CD8-positive, alpha-beta memory T cell (primary cell): Measurements from ENCODE around the gene ITIH5. TPM values are rescaled to one million over a fixed set of nuclear protein-coding genes. Genes with fewer than 3 reads are reported as not detected.

Experiments used
- CTCF ChIA-PET: fragments of 350-600 bp; sonication (Branson Sonifier 250); formaldehyde crosslinking; loops from one replicate; lab custom pipeline; 2021; ENCODE audit warnings: antibody characterized with exemption; lab: Charles Lee
- POLR2A ChIA-PET: fragments of 350-600 bp; sonication (Branson Sonifier 250); formaldehyde crosslinking; loops from one replicate; lab custom pipeline; 2021; ENCODE audit warnings: antibody characterized with exemption; lab: Charles Lee
- DNase-seq, 5 donors: peaks; one replicate each; pipeline versions ENCODE4 v3.0.0 to v3.0.0-alpha.2; 2020 to 2022; ENCODE audit warnings: mixed read lengths in 1 of 5
- H3K27ac ChIP-seq: one replicate; pipeline ENCODE4 v1.7.0; 2013; ENCODE audit warnings: low read depth, mild to moderate bottlenecking, low read length, moderate library complexity
- H3K27me3 ChIP-seq: 2 replicates; pipeline ENCODE4 v1.7.0; 2013; ENCODE audit warnings: low read length, mild to moderate bottlenecking; ENCODE audit not compliant: insufficient read depth, poor library complexity, severe bottlenecking
- H3K36me3 ChIP-seq: 2 replicates; pipeline ENCODE4 v1.7.0; 2013; ENCODE audit warnings: mild to moderate bottlenecking, low read length, moderate library complexity; ENCODE audit not compliant: insufficient read depth
- H3K4me1 ChIP-seq: 2 replicates; pipeline ENCODE4 v1.7.0; 2013; ENCODE audit warnings: mild to moderate bottlenecking, low read length, moderate library complexity; ENCODE audit not compliant: insufficient read depth
- H3K4me3 ChIP-seq: 2 replicates; pipeline ENCODE4 v1.7.0; 2013; ENCODE audit warnings: mild to moderate bottlenecking, low read length
- H3K9me3 ChIP-seq: 2 replicates; pipeline ENCODE4 v1.7.0; 2013; ENCODE audit warnings: mild to moderate bottlenecking, low read length
- H3K27ac Mint-ChIP-seq, 8 donors: one replicate each; pipeline ENCODE4 v1.8.0; 2020 to 2021; ENCODE audit warnings: mixed read lengths in 8 of 8, mild to moderate bottlenecking in 6 of 8, inconsistent platforms in 3 of 8, moderate library complexity in 3 of 8
- H3K27me3 Mint-ChIP-seq, 2 donors: one replicate each; pipeline ENCODE4 v1.8.0; 2020 to 2021; ENCODE audit warnings: mixed read lengths in 2 of 2, mild to moderate bottlenecking in 1 of 2, moderate library complexity in 1 of 2
- H3K36me3 Mint-ChIP-seq, 3 donors: one replicate each; pipeline ENCODE4 v1.8.0; 2020 to 2021; ENCODE audit warnings: mixed read lengths in 3 of 3, inconsistent platforms in 1 of 3, mild to moderate bottlenecking in 1 of 3
- H3K4me1 Mint-ChIP-seq, 3 donors: one replicate each; pipeline ENCODE4 v1.8.0; 2020 to 2021; ENCODE audit warnings: mixed read lengths in 3 of 3, inconsistent platforms in 1 of 3, mild to moderate bottlenecking in 1 of 3
- H3K4me3 Mint-ChIP-seq, 7 donors: one replicate each; pipeline ENCODE4 v1.8.0; 2020 to 2021; ENCODE audit warnings: mixed read lengths in 7 of 7, mild to moderate bottlenecking in 6 of 7, moderate library complexity in 4 of 7, inconsistent platforms in 2 of 7
- H3K9me3 Mint-ChIP-seq, 5 donors: one replicate each; pipeline ENCODE4 v1.8.0; 2020 to 2022; ENCODE audit warnings: mixed read lengths in 5 of 5, mild to moderate bottlenecking in 3 of 5, moderate library complexity in 2 of 5, inconsistent platforms in 1 of 5
- polyA plus RNA-seq: library from polyadenylated mRNA; unstranded; fragments of 300-500 nt; fragmentation: Illumina TruSeq; gene quantifications from one replicate; pipeline ENCODE4 v1.2.3, GENCODE V29; 2021
- total RNA-seq, 2 experiments: library from RNA; stranded (reverse); gene quantifications; one replicate each; pipeline ENCODE4 v1.2.3, GENCODE V29; 2021

The ITIH5 gene
- total and polyA plus RNA-seq, 3 experiments from 2014 or later: not detected

DNA sequence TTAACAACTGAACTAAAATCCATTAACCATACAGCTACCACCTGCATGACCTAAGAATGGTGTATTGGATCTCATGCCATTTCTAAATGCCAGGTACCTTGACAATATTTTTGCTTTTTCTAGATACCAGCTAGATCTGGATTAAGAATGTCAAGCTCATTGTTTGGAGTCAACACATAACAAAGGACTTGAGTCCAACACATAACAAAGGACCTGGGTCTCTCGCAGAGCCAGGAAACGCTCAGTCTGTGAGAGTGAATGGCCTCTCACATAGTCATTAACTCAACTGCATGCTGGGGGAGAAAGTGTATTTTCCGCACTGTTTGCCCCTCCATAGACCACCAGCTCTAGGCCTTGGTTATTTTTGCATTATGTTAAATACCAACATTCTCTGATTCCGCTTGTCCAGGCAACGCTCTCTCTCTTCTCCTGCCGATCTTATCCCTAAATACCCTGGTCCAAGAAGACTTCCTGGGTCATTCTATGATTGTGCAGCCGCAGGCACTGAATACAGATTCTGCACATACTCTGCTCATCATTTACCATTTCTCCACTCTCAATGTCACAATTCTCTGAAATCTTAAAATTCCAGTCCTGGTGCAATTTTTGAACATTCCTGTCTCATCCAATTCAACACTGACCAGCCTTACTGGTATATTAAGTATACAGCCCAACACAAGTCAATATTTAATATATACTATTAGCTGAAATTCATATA is 31.2 kb downstream of the ITIH5 start:
- peaks cover 15 to 50% of the 10 kb centered on the region in 2 donors for H3K27me3 Mint-ChIP-seq

DNA sequence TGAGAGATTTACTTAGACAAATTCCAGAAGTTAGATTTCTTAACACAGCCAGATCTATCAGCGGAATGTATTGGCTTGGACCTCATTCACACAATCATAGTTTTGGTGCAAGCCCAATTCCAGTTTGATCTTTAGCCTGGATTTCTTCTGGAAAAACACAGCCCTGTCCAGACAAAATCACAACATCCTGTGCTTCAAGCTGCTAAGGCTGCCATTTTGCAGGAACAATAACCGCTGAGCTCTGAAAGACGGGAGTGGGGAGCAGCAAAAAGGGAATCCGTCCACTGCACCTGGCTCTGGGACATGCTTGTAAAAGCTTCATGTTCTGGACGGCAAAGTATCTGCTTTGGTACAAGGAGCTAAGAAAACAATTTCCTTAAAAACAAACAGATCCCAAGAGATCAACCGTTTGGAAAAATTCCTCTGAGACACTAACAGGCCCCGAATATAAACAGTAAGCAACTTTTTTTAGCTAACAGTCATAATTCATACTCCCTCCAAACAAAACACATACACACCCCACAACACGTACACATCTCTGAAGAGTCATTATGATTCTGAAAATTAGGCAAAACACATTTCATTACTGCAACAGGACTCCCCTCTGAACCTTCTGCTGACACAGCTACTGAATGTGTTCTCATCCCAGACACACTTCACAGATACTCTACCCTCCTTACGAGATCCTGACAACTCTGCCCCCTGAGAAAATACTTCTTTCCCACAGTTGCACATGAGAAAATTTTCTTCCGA is 32.4 kb downstream of the ITIH5 start:
- H3K36me3 Mint-ChIP-seq: peaks cover 0 to 6% (median 1%) of the 10 kb centered on the region in 3 donors
- no peaks in the 10 kb centered on the region for H3K4me1 Mint-ChIP-seq
- no peak overlapping the region for H3K4me3 Mint-ChIP-seq
- CTCF ChIA-PET: no interaction called here
- no peak overlapping the region for H3K27ac Mint-ChIP-seq
- no peak overlapping the region for H3K27ac ChIP-seq
- H3K4me3 ChIP-seq: no peak overlapping the region
- H3K4me1 ChIP-seq: no peaks in the 10 kb centered on the region
- no peaks in the 10 kb centered on the region for H3K27me3 ChIP-seq
- H3K27me3 Mint-ChIP-seq: peaks cover 12 to 44% of the 10 kb centered on the region in 2 donors
- no peaks in the 10 kb centered on the region for H3K36me3 ChIP-seq
- POLR2A ChIA-PET: no interaction called here
- DNase-seq: no peak
- H3K9me3 Mint-ChIP-seq: peaks cover 3 to 15% (median 3%) of the 10 kb centered on the region in 5 donors
- no peaks in the 10 kb centered on the region for H3K9me3 ChIP-seq

More for the DNA sequence above, 31.2 kb downstream of the ITIH5 start:
- Mint-ChIP-seq H3K9me3 (peaks cover 3 to 15% (median 3%) of the 10 kb centered on the region in 5 donors), H3K4me3 (no peak overlapping the region), H3K36me3 (peaks cover 0 to 11% (median 1%) of the 10 kb centered on the region in 3 donors), H3K4me1 (no peaks in the 10 kb centered on the region), H3K27ac (no peak overlapping the region)
- DNase-seq: no peak
- H3K4me1 ChIP-seq: no peaks in the 10 kb centered on the region
- no peak overlapping the region for H3K4me3 ChIP-seq
- ChIA-PET CTCF (interaction anchor here (1.4 kb wide), 1 partner anchor 10 kb away, joined by 3 read pairs; no protein-coding TSS in a partner anchor), POLR2A (no interaction called here)
- no peaks in the 10 kb centered on the region for H3K36me3 ChIP-seq
- no peaks in the 10 kb centered on the region for H3K27me3 ChIP-seq
- no peaks in the 10 kb centered on the region for H3K9me3 ChIP-seq
- no peak overlapping the region for H3K27ac ChIP-seq

DNA sequence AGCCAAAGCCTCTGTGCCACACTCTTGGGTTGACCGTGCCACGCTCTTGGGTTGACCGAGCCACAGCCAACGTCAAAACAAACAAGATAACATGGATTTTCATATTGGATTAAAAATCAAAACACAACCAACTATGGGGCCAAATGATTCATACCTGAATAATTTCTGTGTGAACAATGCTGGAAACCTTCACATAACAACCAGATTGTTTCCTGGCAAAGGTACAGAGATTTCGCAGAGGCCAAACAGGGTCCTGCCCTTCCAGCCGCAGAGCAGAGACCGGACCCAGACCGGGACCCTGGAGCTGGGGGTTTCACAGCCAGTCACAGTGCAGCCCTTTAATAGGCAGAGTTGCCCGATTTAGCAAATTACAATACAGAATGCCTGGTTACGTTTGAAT is 40.5 kb downstream of the ITIH5 start:
- Mint-ChIP-seq H3K27ac (no peak overlapping the region), H3K4me1 (no peaks in the 10 kb centered on the region), H3K9me3 (no peaks in the 10 kb centered on the region), H3K36me3 (no peaks in the 10 kb centered on the region), H3K27me3 (peaks cover 14 to 17% of the 10 kb centered on the region in 2 donors), H3K4me3 (no peak overlapping the region)
- CTCF ChIA-PET: interaction anchor here (0.8 kb wide), 1 partner anchor 9 kb away, joined by 3 read pairs; no protein-coding TSS in a partner anchor
- no peak for DNase-seq
- H3K27ac ChIP-seq: no peak overlapping the region
- H3K4me3 ChIP-seq: no peak overlapping the region
- POLR2A ChIA-PET: no interaction called here
- H3K4me1 ChIP-seq: no peaks in the 10 kb centered on the region
- no peaks in the 10 kb centered on the region for H3K9me3 ChIP-seq
- no peaks in the 10 kb centered on the region for H3K36me3 ChIP-seq
- H3K27me3 ChIP-seq: no peaks in the 10 kb centered on the region

DNA sequence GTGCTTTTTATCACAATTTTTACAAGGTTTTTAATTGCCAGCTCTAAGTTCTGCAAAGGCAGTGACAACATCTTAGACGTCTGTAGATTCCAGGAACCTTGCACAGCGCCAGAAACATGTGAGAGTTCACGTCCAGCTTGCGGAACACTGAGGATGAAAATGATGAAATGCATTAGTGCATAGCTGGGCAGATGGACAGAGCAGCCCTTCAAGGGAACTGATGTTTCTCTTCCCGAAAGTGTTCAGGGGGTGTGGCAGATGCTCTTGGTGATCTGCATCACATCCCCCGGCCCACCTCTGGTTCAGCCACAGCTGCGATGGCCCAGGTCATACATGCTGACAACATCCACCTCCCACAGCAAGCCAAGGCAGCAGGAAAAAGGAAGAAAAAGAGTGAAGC is 40.9 kb downstream of the ITIH5 start:
- Histone ChIP-seq H3K4me3 (no peak overlapping the region), H3K36me3 (no peaks in the 10 kb centered on the region), H3K27ac (no peak overlapping the region), H3K27me3 (no peaks in the 10 kb centered on the region), H3K9me3 (no peaks in the 10 kb centered on the region), H3K4me1 (no peaks in the 10 kb centered on the region)
- Mint-ChIP-seq H3K4me1 (no peaks in the 10 kb centered on the region), H3K9me3 (no peaks in the 10 kb centered on the region), H3K36me3 (no peaks in the 10 kb centered on the region), H3K4me3 (no peak overlapping the region), H3K27ac (no peak overlapping the region), H3K27me3 (peaks cover 14 to 21% of the 10 kb centered on the region in 2 donors)
- ChIA-PET POLR2A (no interaction called here), CTCF (interaction anchor here (0.8 kb wide), 1 partner anchor 10 kb away, joined by 3 read pairs; no protein-coding TSS in a partner anchor)
- DNase-seq: no peak

DNA sequence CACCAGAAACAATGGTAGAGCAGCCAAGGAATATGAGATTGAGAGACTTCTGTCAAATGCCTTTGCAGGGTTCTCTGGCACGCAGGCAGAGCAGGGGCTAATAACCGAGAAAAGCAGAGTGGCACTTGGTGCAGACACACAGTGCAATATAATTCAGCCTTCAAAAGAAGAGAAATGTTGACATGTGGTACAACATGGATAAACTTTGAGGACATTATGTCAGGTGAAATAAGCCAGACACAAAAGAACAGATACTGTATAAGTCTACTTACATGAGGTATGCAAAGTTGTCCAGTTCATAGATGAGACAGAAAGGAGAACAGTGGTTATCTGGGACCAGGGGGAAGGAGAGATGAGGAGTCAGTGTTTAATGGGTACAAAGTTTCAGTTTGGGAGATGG is 41.8 kb downstream of the ITIH5 start:
- no peak for DNase-seq
- Histone ChIP-seq H3K9me3 (no peaks in the 10 kb centered on the region), H3K36me3 (no peaks in the 10 kb centered on the region), H3K27me3 (no peaks in the 10 kb centered on the region), H3K4me3 (no peak overlapping the region), H3K4me1 (no peaks in the 10 kb centered on the region), H3K27ac (no peak overlapping the region)
- H3K36me3 Mint-ChIP-seq: no peaks in the 10 kb centered on the region
- no peak overlapping the region for H3K4me3 Mint-ChIP-seq
- POLR2A ChIA-PET: no interaction called here
- H3K9me3 Mint-ChIP-seq: no peaks in the 10 kb centered on the region
- H3K27ac Mint-ChIP-seq: no peak overlapping the region
- CTCF ChIA-PET: no interaction called here
- H3K27me3 Mint-ChIP-seq: peaks cover 14 to 26% of the 10 kb centered on the region in 2 donors
- H3K4me1 Mint-ChIP-seq: no peaks in the 10 kb centered on the region

DNA sequence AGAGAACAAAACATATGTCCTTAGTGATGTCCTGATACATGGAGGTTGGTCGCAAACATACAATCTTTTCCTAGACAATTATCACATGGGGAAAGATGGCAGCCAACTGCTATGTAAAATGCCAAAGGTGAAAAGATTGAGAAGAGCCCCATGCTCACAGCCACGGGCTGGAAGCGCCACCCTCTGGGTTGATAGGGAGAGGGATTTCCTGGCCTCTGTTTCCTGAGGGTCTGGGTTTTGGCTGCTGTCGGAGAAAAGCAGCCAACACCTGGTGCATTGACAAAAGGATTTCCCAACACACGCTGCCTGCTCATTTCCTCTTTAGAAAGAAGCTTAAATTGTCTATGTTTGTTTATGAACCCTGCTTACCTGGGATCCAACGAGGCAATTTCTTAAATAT is 43.8 kb downstream of the ITIH5 start:
- Mint-ChIP-seq H3K4me3 (no peak overlapping the region), H3K36me3 (no peaks in the 10 kb centered on the region), H3K4me1 (no peaks in the 10 kb centered on the region), H3K27ac (no peak overlapping the region), H3K27me3 (peaks cover 16 to 38% of the 10 kb centered on the region in 2 donors), H3K9me3 (no peaks in the 10 kb centered on the region)
- Histone ChIP-seq H3K36me3 (no peaks in the 10 kb centered on the region), H3K4me1 (no peaks in the 10 kb centered on the region), H3K9me3 (no peaks in the 10 kb centered on the region), H3K27me3 (no peaks in the 10 kb centered on the region), H3K27ac (no peak overlapping the region), H3K4me3 (no peak overlapping the region)
- no peak for DNase-seq
- POLR2A ChIA-PET: no interaction called here
- CTCF ChIA-PET: no interaction called here

DNA sequence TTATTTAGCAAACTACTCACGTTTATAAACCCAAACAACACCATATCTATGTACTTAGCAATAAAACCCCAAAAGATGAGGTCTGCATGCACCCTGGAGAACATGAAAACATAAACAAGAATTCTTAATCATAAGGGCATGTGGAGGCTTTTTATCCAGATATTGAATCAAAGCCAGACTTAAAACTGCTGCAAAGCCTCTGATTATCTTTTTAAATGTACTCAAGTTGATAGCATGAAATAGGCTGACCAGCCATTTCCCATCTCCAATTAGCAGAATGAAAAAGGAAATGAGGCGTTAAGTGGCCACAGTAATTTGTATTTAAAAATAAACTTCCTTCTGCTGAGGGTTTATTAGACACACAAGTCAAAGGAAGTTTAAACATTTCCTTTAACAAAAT is 48.3 kb downstream of the ITIH5 start:
- POLR2A ChIA-PET: no interaction called here
- H3K4me1 ChIP-seq: no peaks in the 10 kb centered on the region
- H3K27me3 Mint-ChIP-seq: peaks cover 16 to 55% of the 10 kb centered on the region in 2 donors
- H3K4me3 Mint-ChIP-seq: no peak overlapping the region
- no peaks in the 10 kb centered on the region for H3K9me3 ChIP-seq
- no peaks in the 10 kb centered on the region for H3K36me3 Mint-ChIP-seq
- no peak overlapping the region for H3K27ac Mint-ChIP-seq
- H3K27ac ChIP-seq: no peak overlapping the region
- H3K9me3 Mint-ChIP-seq: peaks cover 0 to 2% (median 0%) of the 10 kb centered on the region in 5 donors
- no peaks in the 10 kb centered on the region for H3K4me1 Mint-ChIP-seq
- CTCF ChIA-PET: no interaction called here
- no peak for DNase-seq
- no peaks in the 10 kb centered on the region for H3K27me3 ChIP-seq
- no peaks in the 10 kb centered on the region for H3K36me3 ChIP-seq
- H3K4me3 ChIP-seq: no peak overlapping the region

DNA sequence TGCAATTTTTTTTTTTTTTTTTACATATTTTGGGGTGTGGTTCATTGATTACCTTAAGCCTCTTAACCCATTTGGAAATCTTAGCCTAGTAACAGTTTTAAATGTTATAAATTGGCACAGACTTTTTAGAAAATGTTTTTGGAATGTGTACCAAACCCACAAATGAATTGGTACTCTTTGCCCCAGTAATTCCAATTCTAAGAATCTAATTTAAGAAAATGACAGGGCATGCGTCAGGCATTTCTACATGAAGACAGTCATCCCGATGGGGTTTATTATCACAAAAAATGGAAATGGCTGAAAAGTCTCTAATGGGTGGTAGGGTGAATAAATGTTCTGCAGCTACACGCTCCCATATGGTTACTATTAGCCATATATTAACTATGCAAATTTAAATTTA is 54.9 kb downstream of the ITIH5 start:
- H3K9me3 ChIP-seq: no peaks in the 10 kb centered on the region
- no peak for DNase-seq
- H3K27me3 Mint-ChIP-seq: peaks cover 8 to 18% of the 10 kb centered on the region in 2 donors
- no peaks in the 10 kb centered on the region for H3K4me1 ChIP-seq
- POLR2A ChIA-PET: no interaction called here
- no peak overlapping the region for H3K27ac Mint-ChIP-seq
- H3K4me3 ChIP-seq: no peak overlapping the region
- no peaks in the 10 kb centered on the region for H3K36me3 ChIP-seq
- H3K27me3 ChIP-seq: no peaks in the 10 kb centered on the region
- no peak overlapping the region for H3K4me3 Mint-ChIP-seq
- H3K9me3 Mint-ChIP-seq: peaks cover 0 to 2% (median 0%) of the 10 kb centered on the region in 5 donors
- CTCF ChIA-PET: no interaction called here
- no peak overlapping the region for H3K27ac ChIP-seq
- no peaks in the 10 kb centered on the region for H3K4me1 Mint-ChIP-seq
- H3K36me3 Mint-ChIP-seq: no peaks in the 10 kb centered on the region
